Nephron (organoid): Measurements from ENCODE around the gene KIAA0930.
A peak's percentile ranks its signal among the peaks of the same experiment; 100 is the strongest.

Experiments
- H3K27ac Mint-ChIP-seq, 3 experiments: 2 replicates each; pipeline ENCODE4 v1.8.0; 2020; ENCODE audit warnings: mixed read lengths in 3 of 3, mild to moderate bottlenecking in 2 of 3, moderate library complexity in 1 of 3
- H3K27me3 Mint-ChIP-seq: 2 replicates; pipeline ENCODE4 v1.8.0; 2021; ENCODE audit warnings: low read depth, mild to moderate bottlenecking, moderate library complexity, mixed read lengths
- H3K36me3 Mint-ChIP-seq: 2 replicates; pipeline ENCODE4 v1.8.0; 2020; ENCODE audit warnings: low read depth, mixed read lengths
- H3K4me1 Mint-ChIP-seq: 2 replicates; pipeline ENCODE4 v1.8.0; 2020; ENCODE audit warnings: mixed read lengths
- H3K4me3 Mint-ChIP-seq, 3 experiments: 2 replicates each; pipeline ENCODE4 v1.8.0; 2020; ENCODE audit warnings: mild to moderate bottlenecking in 3 of 3, mixed read lengths in 3 of 3, moderate library complexity in 2 of 3
- H3K9me3 Mint-ChIP-seq: 2 replicates; pipeline ENCODE4 v1.8.0; 2020; ENCODE audit warnings: mixed read lengths
- TF ChIP-seq, protein P1 (sequence below), 3 experiments: fragments of 200-600 bp; sonication (generic); IDR thresholded peaks; one replicate each; pipeline ENCODE4 v1.5.0; 2021; ENCODE audit warnings: antibody characterized with exemption in 3 of 3; ENCODE audit not compliant: unreplicated experiment in 3 of 3

KIAA0930 gene

DNA sequence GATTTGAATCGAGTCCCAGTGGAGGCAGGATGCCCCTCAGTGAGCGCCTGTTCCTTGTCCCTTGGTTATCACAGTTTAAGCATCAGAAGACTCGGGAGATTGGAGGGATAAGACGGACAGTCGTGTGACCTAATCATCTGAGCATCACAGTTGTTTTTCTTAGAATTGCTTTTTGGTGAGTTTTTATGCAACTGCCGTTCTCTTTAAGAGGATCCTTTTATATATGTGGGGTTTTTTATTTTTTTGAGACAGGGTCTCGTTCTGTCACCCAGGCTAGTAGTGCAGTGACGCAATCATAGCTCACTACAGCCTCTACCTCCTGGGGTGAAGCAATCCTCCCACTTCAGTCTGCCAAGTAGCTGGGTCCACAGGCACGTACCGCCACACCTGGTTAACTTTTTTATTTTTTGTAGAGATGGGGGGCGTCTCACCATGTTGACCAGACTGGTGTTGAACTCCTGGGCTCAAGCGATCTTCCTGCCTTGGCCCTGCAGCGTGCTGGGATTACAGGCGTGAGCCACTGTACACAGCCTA lies 60.5 kb downstream of the KIAA0930 start:
- H3K4me3 Mint-ChIP-seq = no peak overlapping the region
- H3K36me3 Mint-ChIP-seq = peaks cover 91% of the 10 kb centered on the region
- no peak overlapping the region for H3K27ac Mint-ChIP-seq
- H3K27me3 Mint-ChIP-seq = no peaks in the 10 kb centered on the region
- TF ChIP-seq, protein P1, sequence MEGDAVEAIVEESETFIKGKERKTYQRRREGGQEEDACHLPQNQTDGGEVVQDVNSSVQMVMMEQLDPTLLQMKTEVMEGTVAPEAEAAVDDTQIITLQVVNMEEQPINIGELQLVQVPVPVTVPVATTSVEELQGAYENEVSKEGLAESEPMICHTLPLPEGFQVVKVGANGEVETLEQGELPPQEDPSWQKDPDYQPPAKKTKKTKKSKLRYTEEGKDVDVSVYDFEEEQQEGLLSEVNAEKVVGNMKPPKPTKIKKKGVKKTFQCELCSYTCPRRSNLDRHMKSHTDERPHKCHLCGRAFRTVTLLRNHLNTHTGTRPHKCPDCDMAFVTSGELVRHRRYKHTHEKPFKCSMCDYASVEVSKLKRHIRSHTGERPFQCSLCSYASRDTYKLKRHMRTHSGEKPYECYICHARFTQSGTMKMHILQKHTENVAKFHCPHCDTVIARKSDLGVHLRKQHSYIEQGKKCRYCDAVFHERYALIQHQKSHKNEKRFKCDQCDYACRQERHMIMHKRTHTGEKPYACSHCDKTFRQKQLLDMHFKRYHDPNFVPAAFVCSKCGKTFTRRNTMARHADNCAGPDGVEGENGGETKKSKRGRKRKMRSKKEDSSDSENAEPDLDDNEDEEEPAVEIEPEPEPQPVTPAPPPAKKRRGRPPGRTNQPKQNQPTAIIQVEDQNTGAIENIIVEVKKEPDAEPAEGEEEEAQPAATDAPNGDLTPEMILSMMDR (IDR thresholded peaks at IDR 0.05; ENCODE audit: unreplicated experiment in 3 of 3) = no peak
- H3K9me3 Mint-ChIP-seq = no peaks in the 10 kb centered on the region
- no peaks in the 10 kb centered on the region for H3K4me1 Mint-ChIP-seq

DNA sequence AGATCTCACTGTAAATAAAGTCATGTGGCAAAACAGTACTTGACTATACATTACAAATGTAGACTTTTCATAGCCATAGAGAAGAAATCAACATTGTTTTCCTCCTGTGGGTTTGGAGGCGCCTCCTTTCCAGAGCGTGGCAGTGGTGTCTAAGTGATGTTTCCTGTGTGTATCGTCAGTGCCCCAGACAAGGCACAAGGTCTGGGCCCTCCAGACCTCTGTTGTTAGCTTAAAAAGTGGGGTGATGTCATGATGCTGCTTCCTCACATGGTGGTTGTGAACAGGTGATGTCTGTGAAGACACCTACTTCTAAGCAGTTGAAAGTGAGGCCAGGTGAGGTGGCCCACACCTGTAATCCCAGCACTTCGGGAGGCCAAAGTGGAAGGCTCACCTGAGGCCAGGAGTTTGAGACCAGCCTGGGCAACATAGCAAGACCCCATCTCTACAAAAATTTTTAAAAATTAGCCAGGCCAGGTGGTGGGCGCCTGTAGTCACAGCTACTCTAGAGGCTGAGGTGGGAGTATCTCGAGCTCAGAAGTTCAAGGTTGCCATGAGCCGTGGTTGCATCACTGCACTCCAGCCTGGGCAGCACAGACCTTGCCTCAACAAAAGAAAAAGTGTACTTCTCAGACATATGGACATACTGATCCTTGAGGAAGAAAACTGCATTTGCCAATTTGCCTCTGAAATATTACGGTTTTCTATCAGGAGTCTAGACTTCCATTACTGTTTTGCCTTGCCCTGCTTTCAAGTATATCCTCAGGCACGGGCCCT lies 61.2 kb downstream of the KIAA0930 start:
- Mint-ChIP-seq H3K4me3 (no peak overlapping the region), H3K9me3 (no peaks in the 10 kb centered on the region), H3K27me3 (no peaks in the 10 kb centered on the region), H3K27ac (no peak overlapping the region), H3K4me1 (no peaks in the 10 kb centered on the region), H3K36me3 (peaks cover 91% of the 10 kb centered on the region)
- TF ChIP-seq, protein P1 (IDR thresholded peaks at IDR 0.05; ENCODE audit: unreplicated experiment in 3 of 3) = no peak

DNA sequence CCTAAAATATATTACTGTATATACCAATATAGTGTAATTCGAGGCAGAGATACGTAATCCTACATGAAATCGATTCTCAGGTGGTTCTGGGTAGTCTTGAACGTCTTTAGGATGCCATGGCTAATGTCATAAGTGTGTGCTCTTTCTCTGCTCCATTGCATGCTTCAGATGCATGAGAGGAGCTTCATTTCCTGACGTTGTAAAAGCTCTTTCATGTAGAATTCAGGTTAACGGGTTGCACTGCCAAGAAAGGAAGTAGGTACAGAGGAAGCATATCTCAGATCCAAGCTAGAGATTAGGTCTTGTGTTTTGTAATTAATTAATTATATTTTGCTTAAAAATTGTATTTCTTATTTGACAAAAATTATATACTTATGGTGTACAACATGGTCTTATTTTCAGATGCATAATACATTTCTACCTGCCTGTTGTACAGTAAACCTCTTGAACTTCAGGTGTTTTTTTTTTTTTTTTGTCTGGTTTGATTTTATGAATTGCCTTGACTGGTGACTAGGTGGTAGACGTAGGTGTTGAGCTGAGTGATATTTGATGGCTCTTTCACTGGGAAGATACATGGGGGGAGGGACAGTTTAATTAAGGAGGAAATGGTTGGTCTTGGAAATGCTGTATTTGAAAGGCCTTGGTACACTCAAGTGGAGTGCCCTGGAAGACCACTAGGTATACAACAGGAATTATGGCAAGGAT lies 67.7 kb downstream of the KIAA0930 start:
- Mint-ChIP-seq H3K4me1 (no peaks in the 10 kb centered on the region), H3K9me3 (no peaks in the 10 kb centered on the region), H3K36me3 (peaks cover 90% of the 10 kb centered on the region), H3K27ac (no peak overlapping the region), H3K27me3 (no peaks in the 10 kb centered on the region), H3K4me3 (no peak overlapping the region)
- TF ChIP-seq, protein P1 (IDR thresholded peaks at IDR 0.05; ENCODE audit: unreplicated experiment in 3 of 3) = no peak

DNA sequence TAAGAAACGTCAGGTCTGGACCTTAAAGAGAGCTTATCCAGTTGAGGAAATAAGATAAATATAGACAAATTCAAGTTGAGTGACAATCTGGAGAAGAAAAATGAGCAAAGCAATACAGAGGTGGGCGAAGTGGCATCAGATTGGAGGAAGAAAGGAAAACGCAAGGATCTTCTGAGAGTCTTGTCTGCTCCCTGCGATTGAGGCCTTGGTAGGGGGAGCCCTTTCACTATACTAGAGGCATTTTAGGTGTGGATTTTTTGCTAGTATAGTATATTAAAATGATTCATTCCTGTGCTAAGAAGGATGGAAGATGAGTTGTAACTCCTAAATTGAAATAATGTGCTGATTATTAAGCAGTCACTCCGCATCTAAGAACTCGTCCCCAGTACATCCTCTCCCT lies 68.9 kb downstream of the KIAA0930 start:
- H3K9me3 Mint-ChIP-seq = no peaks in the 10 kb centered on the region
- H3K27ac Mint-ChIP-seq = no peak overlapping the region
- H3K4me1 Mint-ChIP-seq = no peaks in the 10 kb centered on the region
- H3K4me3 Mint-ChIP-seq = no peak overlapping the region
- peaks cover 85% of the 10 kb centered on the region for H3K36me3 Mint-ChIP-seq
- TF ChIP-seq, protein P1 (IDR thresholded peaks at IDR 0.05; ENCODE audit: unreplicated experiment in 3 of 3) = no peak
- H3K27me3 Mint-ChIP-seq = no peaks in the 10 kb centered on the region

DNA sequence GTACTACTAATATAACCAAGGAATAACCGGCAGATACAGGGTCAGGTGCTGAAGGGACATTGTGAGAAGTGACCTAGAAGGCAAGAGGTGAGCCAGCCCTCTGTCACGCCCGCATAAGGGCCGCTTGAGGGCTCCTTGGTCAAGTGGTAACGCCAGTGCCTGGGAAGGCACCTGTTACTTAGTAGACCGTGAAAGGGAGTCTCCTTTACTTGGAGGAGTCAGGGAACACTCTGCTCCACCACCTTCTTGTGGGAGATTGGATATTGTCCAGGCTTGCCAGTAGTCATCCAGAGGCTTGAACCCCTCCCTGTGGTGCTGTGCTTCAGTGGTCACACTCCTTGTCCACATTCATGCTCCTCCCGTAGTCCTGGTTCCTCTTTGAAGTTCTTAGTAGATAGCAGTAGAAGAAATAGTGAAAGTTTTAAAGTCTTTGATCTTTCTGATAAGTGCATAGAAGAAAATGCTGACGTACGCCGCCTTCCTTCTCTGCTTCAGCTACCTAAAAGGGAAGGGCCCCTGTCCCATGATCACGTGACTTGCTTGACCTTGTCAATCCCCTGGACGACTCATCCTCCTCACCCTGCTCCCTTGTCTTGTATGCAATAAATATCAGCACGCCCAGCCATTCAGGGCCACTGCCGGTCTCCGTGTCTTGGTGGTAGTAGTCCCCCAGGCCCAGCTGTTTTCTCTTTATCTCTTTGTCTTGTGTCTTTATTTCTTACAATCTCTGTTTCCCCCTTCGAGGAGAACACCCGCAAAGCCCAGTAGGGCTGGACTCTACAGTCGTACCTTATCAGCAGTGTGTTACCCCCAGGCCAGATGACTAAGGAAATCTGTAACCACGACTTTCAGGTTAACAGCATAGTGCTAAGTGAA lies 70.9 kb downstream of the KIAA0930 start:
- Mint-ChIP-seq H3K36me3 (peaks cover 72% of the 10 kb centered on the region), H3K27ac (peak overlapping the region in 1 of 3 experiments; percentile 58), H3K4me1 (peaks cover 11% of the 10 kb centered on the region), H3K9me3 (no peaks in the 10 kb centered on the region), H3K27me3 (no peaks in the 10 kb centered on the region), H3K4me3 (no peak overlapping the region)
- TF ChIP-seq, protein P1 (IDR thresholded peaks at IDR 0.05; ENCODE audit: unreplicated experiment in 3 of 3) = no peak
